Gastrocnemius medialis (tissue), 4 donors: ENCODE results near the gene SLC11A1. TPM values are rescaled to one million over a fixed set of nuclear protein-coding genes. Genes with fewer than 3 reads are reported as not detected.

Experiments used
- ATAC-seq, 2 donors: fragments of 150-250 bp; one replicate each; pipeline ENCODE4 v1.9.1; 2016
- DNase-seq, 2 donors: peaks; one replicate each; pipeline ENCODE4 v3.0.0-alpha.2; 2019
- H3K27ac ChIP-seq, 4 donors: fragments of 200-600 bp; sonication (generic); 1 replicate in 1 of 4; 2 replicates in 3 of 4; pipeline ENCODE4 v1.5.1; 2016 to 2018; ENCODE audit warnings: mild to moderate bottlenecking in 2 of 4, moderate library complexity in 1 of 4
- H3K27me3 ChIP-seq, 3 donors: fragments of 200-600 bp; sonication (generic) in 2 of 3; 1 replicate in 1 of 3; 2 replicates in 2 of 3; pipeline versions ENCODE4 v1.5.1 to v1.6.0; 2016 to 2019; ENCODE audit warnings: mild to moderate bottlenecking in 1 of 3, moderate library complexity in 1 of 3
- H3K36me3 ChIP-seq, 2 donors: fragments of 200-600 bp; sonication (generic) in 1 of 2; one replicate each; pipeline ENCODE4 v1.5.1; 2017 to 2018
- H3K4me1 ChIP-seq, 2 donors: fragments of 200-600 bp; sonication (generic) in 1 of 2; one replicate each; pipeline ENCODE4 v1.5.1; 2016 to 2017; ENCODE audit warnings: mild to moderate bottlenecking in 2 of 2
- H3K4me3 ChIP-seq, 4 donors: fragments of 200-600 bp; sonication (generic) in 3 of 4; 1 replicate in 1 of 4; 2 replicates in 3 of 4; pipeline ENCODE4 v1.5.1; 2016 to 2019; ENCODE audit warnings: mild to moderate bottlenecking in 2 of 4
- H3K9me3 ChIP-seq, 3 donors: fragments of 200-600 bp; sonication (generic) in 2 of 3; 1 replicate in 1 of 3; 2 replicates in 2 of 3; pipeline ENCODE4 v1.5.1; 2016 to 2019
- POLR2A ChIP-seq, 2 donors: fragments of 450-650 bp; IDR thresholded peaks; one replicate each; pipeline ENCODE4 v1.6.1; 2017; ENCODE audit warnings: antibody characterized with exemption in 2 of 2, mild to moderate bottlenecking in 2 of 2, moderate library complexity in 2 of 2
- in situ Hi-C, 4 donors: fragments of 200-750 bp; cut with MboI; loops; one replicate each; pipeline versions ENCODE4 v1.15.0 to v1.8.0; 2017; ENCODE audit warnings: low sequenced_read_pairs in 4 of 4
- intact Hi-C: fragments of 100-400 bp; cut with DNase I; formaldehyde crosslinking; loops from one replicate; pipeline ENCODE4 v1.15.1; 2023; ENCODE audit warnings: low total_unique reads
- total RNA-seq, 4 donors: library from RNA; depleted of rRNA; stranded (reverse); fragments of >200 nt; gene quantifications; one replicate each; pipeline versions ENCODE4 v1.1.0 to v1.2.3, GENCODE V29; 2016
- TF ChIP-seq, protein P1 (sequence below), 5 experiments: fragments of 450-650 bp in 3 of 5; fragments of 200-600 bp in 2 of 5; sonication (generic) in 2 of 5; IDR thresholded peaks in 4 of 5; conservative IDR thresholded peaks in 1 of 5; 1 replicate in 4 of 5; 2 replicates in 1 of 5; pipeline ENCODE4 v1.5.1; 2016 to 2019; ENCODE audit warnings: antibody characterized with exemption in 5 of 5, mild to moderate bottlenecking in 3 of 5, moderate library complexity in 3 of 5

SLC11A1 gene
- total RNA-seq, 4 donors from 2014 or later: 1.1 to 6.3 (median 4.5) TPM

DNA sequence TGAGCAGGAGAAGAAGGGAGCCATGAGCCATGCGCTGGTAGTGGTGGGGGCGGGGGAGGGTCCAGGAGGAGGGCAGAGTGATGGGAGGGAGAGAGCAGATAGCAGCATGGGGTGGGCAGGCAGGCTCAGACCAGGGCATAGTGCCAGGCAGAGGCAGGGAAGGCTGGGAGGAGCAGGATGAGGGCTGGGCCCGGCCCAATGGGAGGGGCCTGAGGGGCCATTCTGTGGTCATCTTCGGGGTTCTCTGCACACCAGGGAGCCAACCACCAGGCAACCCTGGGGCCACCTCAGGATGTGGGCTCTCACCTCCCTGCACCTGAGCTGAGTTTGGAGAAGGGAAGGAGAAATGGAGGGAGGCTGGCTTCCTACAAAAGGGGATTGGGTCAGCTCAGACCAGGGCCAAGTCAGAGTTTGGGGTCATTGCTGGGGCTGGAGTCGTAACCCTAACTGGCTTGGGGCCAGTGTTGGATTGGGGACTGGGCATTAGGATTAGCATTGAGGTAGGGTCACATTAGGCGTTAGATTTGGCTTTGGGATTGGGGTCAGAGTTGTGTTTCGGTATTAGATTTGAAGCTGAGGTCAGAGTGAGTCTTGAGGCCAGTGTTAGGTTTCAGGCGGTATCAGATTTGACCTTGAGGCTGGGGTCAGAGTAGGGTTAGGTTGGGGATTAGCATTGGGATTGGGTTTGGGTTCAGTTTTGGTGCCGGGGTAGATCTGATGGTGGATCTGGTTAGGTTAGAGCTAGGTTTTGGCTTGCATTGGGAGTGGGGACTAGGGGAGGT, 48.0 kb downstream of the SLC11A1 start:
- H3K4me3 ChIP-seq: no peak overlapping the region
- H3K27ac ChIP-seq: no peak overlapping the region
- no peaks in the 10 kb centered on the region for H3K27me3 ChIP-seq
- in situ Hi-C loops (no loop called here), intact Hi-C loops (no loop called here)
- ATAC-seq: no peak
- H3K9me3 ChIP-seq: no peaks in the 10 kb centered on the region
- TF ChIP-seq, protein P1, sequence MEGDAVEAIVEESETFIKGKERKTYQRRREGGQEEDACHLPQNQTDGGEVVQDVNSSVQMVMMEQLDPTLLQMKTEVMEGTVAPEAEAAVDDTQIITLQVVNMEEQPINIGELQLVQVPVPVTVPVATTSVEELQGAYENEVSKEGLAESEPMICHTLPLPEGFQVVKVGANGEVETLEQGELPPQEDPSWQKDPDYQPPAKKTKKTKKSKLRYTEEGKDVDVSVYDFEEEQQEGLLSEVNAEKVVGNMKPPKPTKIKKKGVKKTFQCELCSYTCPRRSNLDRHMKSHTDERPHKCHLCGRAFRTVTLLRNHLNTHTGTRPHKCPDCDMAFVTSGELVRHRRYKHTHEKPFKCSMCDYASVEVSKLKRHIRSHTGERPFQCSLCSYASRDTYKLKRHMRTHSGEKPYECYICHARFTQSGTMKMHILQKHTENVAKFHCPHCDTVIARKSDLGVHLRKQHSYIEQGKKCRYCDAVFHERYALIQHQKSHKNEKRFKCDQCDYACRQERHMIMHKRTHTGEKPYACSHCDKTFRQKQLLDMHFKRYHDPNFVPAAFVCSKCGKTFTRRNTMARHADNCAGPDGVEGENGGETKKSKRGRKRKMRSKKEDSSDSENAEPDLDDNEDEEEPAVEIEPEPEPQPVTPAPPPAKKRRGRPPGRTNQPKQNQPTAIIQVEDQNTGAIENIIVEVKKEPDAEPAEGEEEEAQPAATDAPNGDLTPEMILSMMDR (IDR thresholded peaks at IDR 0.05 in 4 of 5, conservative IDR thresholded peaks at IDR 0.05 in 1 of 5): no peak
- TF ChIP-seq POLR2A (IDR thresholded peaks at IDR 0.05): no peak
- DNase-seq: no peak
- H3K4me1 ChIP-seq: no peaks in the 10 kb centered on the region
- H3K36me3 ChIP-seq: no peaks in the 10 kb centered on the region

DNA sequence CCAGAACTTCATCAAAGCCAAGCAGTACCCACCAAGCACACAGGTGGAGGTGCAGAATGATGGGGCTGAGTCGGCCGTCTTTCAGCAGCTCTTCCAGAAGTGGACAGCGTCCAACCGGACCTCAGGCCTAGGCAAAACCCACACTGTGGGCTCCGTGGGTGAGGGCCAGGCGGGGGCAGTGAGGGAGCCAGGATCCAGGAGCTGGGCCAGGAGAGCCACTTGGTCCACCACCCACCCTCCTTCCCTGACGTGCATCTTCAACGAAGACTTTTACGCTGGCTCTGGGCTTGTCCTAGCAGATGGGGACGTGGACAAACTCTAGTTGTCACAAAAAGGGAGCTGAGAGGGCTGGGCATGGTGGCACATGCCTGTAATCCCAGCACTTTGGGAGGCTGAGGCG, 48.6 kb downstream of the SLC11A1 start:
- H3K36me3 ChIP-seq: no peaks in the 10 kb centered on the region
- in situ Hi-C loops (no loop called here), intact Hi-C loops (no loop called here)
- H3K9me3 ChIP-seq: no peaks in the 10 kb centered on the region
- H3K27me3 ChIP-seq: no peaks in the 10 kb centered on the region
- no peaks in the 10 kb centered on the region for H3K4me1 ChIP-seq
- TF ChIP-seq, protein P1 (IDR thresholded peaks at IDR 0.05 in 4 of 5, conservative IDR thresholded peaks at IDR 0.05 in 1 of 5): no peak
- no peak for TF ChIP-seq POLR2A (IDR thresholded peaks at IDR 0.05)
- ATAC-seq: no peak
- no peak for DNase-seq
- no peak overlapping the region for H3K4me3 ChIP-seq
- H3K27ac ChIP-seq: no peak overlapping the region

DNA sequence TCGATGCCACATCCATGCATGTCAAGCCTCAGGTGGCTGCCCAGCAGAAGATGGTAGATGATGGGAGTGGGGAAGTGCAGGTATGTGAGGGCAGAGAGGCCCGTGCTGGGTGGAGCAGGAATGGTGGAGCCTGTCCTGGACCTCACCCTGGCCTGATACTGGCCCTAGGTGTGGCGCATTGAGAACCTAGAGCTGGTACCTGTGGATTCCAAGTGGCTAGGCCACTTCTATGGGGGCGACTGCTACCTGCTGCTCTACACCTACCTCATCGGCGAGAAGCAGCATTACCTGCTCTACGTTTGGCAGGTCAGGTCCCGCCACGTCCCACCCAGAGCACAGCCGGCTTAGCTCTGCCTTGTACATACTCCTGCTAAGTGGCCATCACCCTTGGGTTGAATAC, 49.8 kb downstream of the SLC11A1 start:
- intact Hi-C loops: no loop called here
- TF ChIP-seq, protein P1 (IDR thresholded peaks at IDR 0.05 in 4 of 5, conservative IDR thresholded peaks at IDR 0.05 in 1 of 5): no peak
- TF ChIP-seq POLR2A (IDR thresholded peaks at IDR 0.05): no peak
- DNase-seq (no peak), ATAC-seq (no peak)
- no peak overlapping the region for H3K27ac ChIP-seq
- H3K4me3 ChIP-seq: no peak overlapping the region
- no peaks in the 10 kb centered on the region for H3K9me3 ChIP-seq
- H3K27me3 ChIP-seq: no peaks in the 10 kb centered on the region
- no peaks in the 10 kb centered on the region for H3K4me1 ChIP-seq
- in situ Hi-C loops: no loop called here
- no peaks in the 10 kb centered on the region for H3K36me3 ChIP-seq

DNA sequence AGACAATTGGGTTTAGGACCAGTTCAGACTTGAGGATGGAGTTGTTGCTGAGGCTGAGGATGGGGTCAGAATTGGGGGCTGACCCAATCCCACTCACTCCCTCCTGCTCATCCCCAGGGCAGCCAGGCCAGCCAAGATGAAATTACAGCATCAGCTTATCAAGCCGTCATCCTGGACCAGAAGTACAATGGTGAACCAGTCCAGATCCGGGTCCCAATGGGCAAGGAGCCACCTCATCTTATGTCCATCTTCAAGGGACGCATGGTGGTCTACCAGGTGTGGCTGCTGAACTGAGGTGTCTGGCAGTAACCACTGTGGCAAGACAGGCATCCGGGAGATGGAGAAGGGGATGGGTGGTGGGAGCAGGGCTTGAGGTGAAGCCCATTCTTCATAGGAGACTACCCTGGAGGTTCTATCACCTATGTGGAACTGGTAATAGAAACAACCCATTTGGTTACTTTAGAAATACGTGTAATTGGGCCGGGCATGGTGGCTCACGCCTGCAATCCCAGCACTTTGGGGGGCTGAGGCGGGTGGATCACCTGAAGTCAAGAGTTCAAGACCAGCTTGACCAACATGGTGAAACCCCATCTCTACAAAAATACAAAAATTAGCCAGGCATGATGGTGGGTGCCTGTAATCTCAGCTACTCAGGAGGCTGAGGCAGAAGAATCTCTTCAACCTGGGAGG, 50.7 kb downstream of the SLC11A1 start:
- in situ Hi-C loops: no loop called here

More for the DNA sequence above, 50.7 kb downstream of the SLC11A1 start:
- intact Hi-C loops: no loop called here
- TF ChIP-seq, protein P1 (IDR thresholded peaks at IDR 0.05 in 4 of 5, conservative IDR thresholded peaks at IDR 0.05 in 1 of 5): no peak
- no peak for TF ChIP-seq POLR2A (IDR thresholded peaks at IDR 0.05)
- no peak overlapping the region for H3K27ac ChIP-seq
- no peaks in the 10 kb centered on the region for H3K27me3 ChIP-seq
- ATAC-seq (no peak), DNase-seq (no peak)
- H3K9me3 ChIP-seq: no peaks in the 10 kb centered on the region
- no peaks in the 10 kb centered on the region for H3K36me3 ChIP-seq
- no peaks in the 10 kb centered on the region for H3K4me1 ChIP-seq
- H3K4me3 ChIP-seq: no peak overlapping the region
